A549 (cell line): ENCODE results near the gene AMZ1. TPM values are rescaled to one million over a fixed set of nuclear protein-coding genes. Genes with fewer than 3 reads are reported as not detected.

ENCODE experiments used
- ATAC-seq, 2 experiments: fragments of 200-7000 bp in 1 of 2; fragments of >200 bp in 1 of 2; cut with Nextera tagmentation in 1 of 2; cut with Tn5 transposase in 1 of 2; 3 replicates each; pipeline versions ENCODE4 v1.8.0 to v1.9.1; 2018 to 2020; ENCODE audit warnings: mild to moderate bottlenecking in 1 of 2, moderate library complexity in 1 of 2
- CTCF ChIA-PET: fragments of 300-600 bp; sonication (Branson Sonifier 250); formaldehyde crosslinking; extraction: SDS; loops from one replicate; lab custom pipeline; 2021; ENCODE audit warnings: antibody characterized with exemption, inconsistent platforms; lab: Yijun Ruan, JAX
- POLR2A ChIA-PET: fragments of 350-600 bp; formaldehyde crosslinking; extraction: SDS; loops from one replicate; lab custom pipeline; 2021; ENCODE audit warnings: antibody characterized with exemption, inconsistent platforms; lab: Yijun Ruan, JAX
- DNase-seq, 2 experiments: peaks; one replicate each; pipeline versions ENCODE4 v3.0.0 to v3.0.0-alpha.2; 2011 to 2016; ENCODE audit warnings: low read depth in 1 of 2, low spot score in 1 of 2
- FAIRE-seq: peaks from 2 replicates; lab custom pipeline; 2011; peaks lifted over from hg19 to GRCh38; lab: Jason Lieb, UNC
- H3K27ac ChIP-seq, 2 experiments: fragments of >200 bp; sonication (Bioruptor Twin); formaldehyde crosslinking; 3 replicates each; pipeline ENCODE4 v1.5.1; 2016 to 2017
- H3K4me1 ChIP-seq: fragments of >200 bp; sonication (Bioruptor Twin); formaldehyde crosslinking; 3 replicates; pipeline ENCODE4 v1.6.1; 2016
- H3K4me2 ChIP-seq: fragments of >200 bp; sonication (Bioruptor Twin); formaldehyde crosslinking; 3 replicates; pipeline ENCODE4 v1.6.1; 2016
- H3K4me3 ChIP-seq: fragments of >200 bp; sonication (Bioruptor Twin); formaldehyde crosslinking; 3 replicates; pipeline ENCODE4 v1.5.1; 2016
- H3K9me3 ChIP-seq: fragments of >200 bp; sonication (Bioruptor Twin); formaldehyde crosslinking; 3 replicates; pipeline ENCODE4 v1.6.1; 2016
- BCL3 ChIP-seq: fragments of >200 bp; sonication (Bioruptor Twin); formaldehyde crosslinking; IDR thresholded peaks from 3 replicates; pipeline ENCODE4 v1.6.1; 2016
- CTCF ChIP-seq: fragments of >200 bp; sonication (Bioruptor Twin); formaldehyde crosslinking; IDR thresholded peaks from 3 replicates; pipeline ENCODE4 v1.5.1; 2016
- FOSL2 ChIP-seq, 2 experiments: fragments of 450-650 bp in 1 of 2; fragments of >200 bp in 1 of 2; sonication (Bioruptor Twin) in 1 of 2; formaldehyde crosslinking; IDR thresholded peaks; 2 replicates each; pipeline versions ENCODE4 v1.5.0 to v1.6.1; 2016 to 2020; ENCODE audit warnings: mild to moderate bottlenecking in 1 of 2, moderate library complexity in 1 of 2
- GATA3 ChIP-seq: IDR thresholded peaks from 2 replicates; pipeline ENCODE4 v1.6.1; 2012; ENCODE audit warnings: borderline replicate concordance
- HOXB5 ChIP-seq: fragments of 250-450 bp; sonication (Bioruptor Pico); IDR thresholded peaks from 2 replicates; pipeline ENCODE4 v1.5.0; 2020; ENCODE audit warnings: mild to moderate bottlenecking, moderate library complexity
- MAX ChIP-seq: IDR thresholded peaks from 2 replicates; pipeline ENCODE4 v1.6.1; 2012
- MYC ChIP-seq: IDR thresholded peaks from 2 replicates; pipeline ENCODE4 v1.6.1; 2012; ENCODE audit warnings: mild to moderate bottlenecking, inconsistent platforms, low read length, improper control_type of control experiment, borderline replicate concordance
- NFE2L2 ChIP-seq: fragments of 150-350 bp; conservative IDR thresholded peaks from 2 replicates; pipeline ENCODE4 v1.6.1; 2014; ENCODE audit warnings: low read length
- NR3C1 ChIP-seq: fragments of >200 bp; sonication (Bioruptor Twin); formaldehyde crosslinking; IDR thresholded peaks from 3 replicates; pipeline ENCODE4 v1.6.1; 2017
- PBX3 ChIP-seq: IDR thresholded peaks from 2 replicates; pipeline ENCODE4 v1.6.1; 2012
- POLR2A ChIP-seq: IDR thresholded peaks from 2 replicates; pipeline ENCODE4 v1.6.1; 2012; ENCODE audit warnings: mild to moderate bottlenecking, low read length
- RNF2 ChIP-seq: fragments of 200-600 bp; sonication (generic); IDR thresholded peaks from 2 replicates; pipeline ENCODE4 v1.6.1; 2016; ENCODE audit warnings: low read depth, mild to moderate bottlenecking, antibody characterized with exemption, moderate library complexity, borderline replicate concordance
- SREBF2 ChIP-seq: fragments of 450-650 bp; IDR thresholded peaks from 2 replicates; pipeline ENCODE4 v1.6.1; 2014; ENCODE audit warnings: mild to moderate bottlenecking, moderate library complexity
- TFCP2L1 ChIP-seq: fragments of 250-450 bp; sonication (Bioruptor Pico); IDR thresholded peaks from 2 replicates; pipeline ENCODE4 v1.5.0; 2021; ENCODE audit warnings: mild to moderate bottlenecking
- USF2 ChIP-seq: fragments of 450-650 bp; IDR thresholded peaks from 2 replicates; pipeline ENCODE4 v1.6.1; 2014; ENCODE audit warnings: antibody characterized with exemption
- ZC3H11A ChIP-seq: fragments of 450-650 bp; IDR thresholded peaks from 2 replicates; pipeline ENCODE4 v1.6.1; 2014; ENCODE audit warnings: antibody characterized with exemption, mild to moderate bottlenecking
- ZFP36 ChIP-seq: fragments of 450-650 bp; IDR thresholded peaks from 2 replicates; pipeline ENCODE4 v1.6.1; 2014; ENCODE audit warnings: borderline replicate concordance; ENCODE audit not compliant: partially characterized antibody
- ZNF302 ChIP-seq: fragments of 250-450 bp; sonication (Bioruptor Pico); IDR thresholded peaks from 2 replicates; pipeline ENCODE4 v1.9.0; 2021; ENCODE audit warnings: inconsistent platforms, mild to moderate bottlenecking, moderate library complexity
- WGBS: methylation state at CpG from one replicate; pipeline ENCODE4 v1.1.6; 2017; ENCODE audit errors: missing lambda C conversion rate; 5-methylcytosine and 5-hydroxymethylcytosine counted together
- polyA plus RNA-seq, 4 experiments: library from polyadenylated mRNA; depleted of rRNA in 3 of 4; stranded (reverse); fragments of >200 nt; fragmentation: RNase III in 1 of 4; extraction: RNeasy Plus Mini Kit Qiagen cat#74134 plus additional on column Dnase treatment in 1 of 4; gene quantifications; 2 replicates in 3 of 4; 3 replicates in 1 of 4; pipeline ENCODE4 v1.2.3, GENCODE V29; 2011 to 2017

Gene AMZ1
- polyA plus RNA-seq, 2 of the 4 experiments (the other 2 are of a cell fraction) = 0.01 TPM; not detected in 1

- ATAC-seq = no peak
- WGBS = 94% methylated on average over 12 of the region's 18 CpGs
- ChIA-PET POLR2A (no interaction called here), CTCF (interaction anchor here (0.6 to 1.9 kb wide), 4 partner anchors 21 to 425 kb away, joined by 3 to 8 read pairs (median 4); no protein-coding TSS in a partner anchor)
- H3K4me1 ChIP-seq = peaks cover 7% of the 10 kb centered on the region; the same call in 1 of the 3 replicates
- H3K4me2 ChIP-seq = no peak overlapping the region
- FAIRE-seq = no peak
- DNase-seq = no peak
- no peak overlapping the region for H3K27ac ChIP-seq
- no peak overlapping the region for H3K4me3 ChIP-seq
- TF ChIP-seq BCL3 (no peak), POLR2A (no peak)
- TF ChIP-seq, all 56 proteins: peak for 0
- no peaks in the 10 kb centered on the region for H3K9me3 ChIP-seq
Measured at GRCh38 chr7:2649139-2649838, 38.7 kb upstream of the AMZ1 start.

GRCh38 chr7:2649991-2650390 lies 38.0 kb upstream of the AMZ1 start:
- DNase-seq (no peak), FAIRE-seq (no peak), ATAC-seq (no peak)
- WGBS = 93% methylated on average over 11 of the region's 11 CpGs
- TF ChIP-seq SREBF2 = no peak
- no peak for TF ChIP-seq NR3C1
- TF ChIP-seq USF2 = no peak
- no peak for TF ChIP-seq BCL3
- no peak for TF ChIP-seq HOXB5 (CRISPR knock-in tag)
- no peak for TF ChIP-seq PBX3
- no peak for TF ChIP-seq TFCP2L1 (CRISPR knock-in tag)
- TF ChIP-seq FOSL2 (IDR thresholded peaks at IDR 0.05) = no peak
- TF ChIP-seq FOSL2 (CRISPR knock-in tag; IDR thresholded peaks at IDR 0.05) = no peak
- TF ChIP-seq RNF2 = no peak
- TF ChIP-seq POLR2A = no peak
- TF ChIP-seq CTCF = no peak
- TF ChIP-seq ZFP36 = no peak
- no peak for TF ChIP-seq MYC
- TF ChIP-seq GATA3 = no peak
- no peak for TF ChIP-seq MAX
- no peak for TF ChIP-seq NFE2L2
- TF ChIP-seq ZNF302 = no peak
- TF ChIP-seq ZC3H11A = no peak
- ChIA-PET POLR2A (no interaction called here), CTCF (interaction anchor here (0.6 to 1.9 kb wide), 3 partner anchors 16 to 424 kb away, joined by 3 to 8 read pairs (median 3); no protein-coding TSS in a partner anchor)
- Histone ChIP-seq H3K4me2 (no peak overlapping the region), H3K9me3 (no peaks in the 10 kb centered on the region), H3K27ac (no peak overlapping the region), H3K4me3 (no peak overlapping the region), H3K4me1 (peaks cover 4% of the 10 kb centered on the region; the same call in 1 of the 3 replicates)
